Upper lobe of right lung (tissue), 1 donor: ENCODE measurements around the gene MDP1. TPM values are rescaled to one million over a fixed set of nuclear protein-coding genes. Genes with fewer than 3 reads are reported as not detected.

ENCODE experiments used
- ATAC-seq: fragments of 200-7000 bp; cut with Tn5 transposase; one replicate; pipeline ENCODE4 v1.9.1; 2020; ENCODE audit warnings: mild to moderate bottlenecking, moderate library complexity
- DNase-seq: peaks from one replicate; pipeline ENCODE4 v3.0.0-alpha.2; 2020
- H3K27ac ChIP-seq: fragments of 200-600 bp; one replicate; pipeline ENCODE4 v1.8.0; 2022
- H3K27me3 ChIP-seq: fragments of 200-600 bp; one replicate; pipeline ENCODE4 v1.8.0; 2022; ENCODE audit warnings: mild to moderate bottlenecking
- H3K36me3 ChIP-seq: fragments of 200-600 bp; one replicate; pipeline ENCODE4 v1.8.0; 2022
- H3K4me1 ChIP-seq: fragments of 200-600 bp; one replicate; pipeline ENCODE4 v1.8.0; 2022
- H3K4me3 ChIP-seq: fragments of 200-600 bp; one replicate; pipeline ENCODE4 v1.8.0; 2022; ENCODE audit warnings: mild to moderate bottlenecking
- H3K9me3 ChIP-seq: fragments of 200-600 bp; one replicate; pipeline ENCODE4 v1.8.0; 2022
- CTCF ChIP-seq: fragments of 200-600 bp; IDR thresholded peaks from one replicate; pipeline ENCODE4 v1.8.0; 2022; ENCODE audit warnings: antibody characterized with exemption
- intact Hi-C: fragments of 100-400 bp; cut with DNase I; formaldehyde crosslinking; loops from one replicate; pipeline ENCODE4 v1.11.0; 2022
- total RNA-seq: library from RNA; stranded (reverse); fragmentation: NEBNext Ultra II Directional; extraction: Animal tissue kit (Norgen Biotek cat#: 25700); gene quantifications from one replicate; pipeline ENCODE4 v1.2.1, GENCODE V29; 2021
- donor health status: DM: no; HTN: yes; CAD: no; lungs with severe emphysema.

The MDP1 gene
- total RNA-seq, 1 donor from 2014 or later = 17.8 TPM

DNA sequence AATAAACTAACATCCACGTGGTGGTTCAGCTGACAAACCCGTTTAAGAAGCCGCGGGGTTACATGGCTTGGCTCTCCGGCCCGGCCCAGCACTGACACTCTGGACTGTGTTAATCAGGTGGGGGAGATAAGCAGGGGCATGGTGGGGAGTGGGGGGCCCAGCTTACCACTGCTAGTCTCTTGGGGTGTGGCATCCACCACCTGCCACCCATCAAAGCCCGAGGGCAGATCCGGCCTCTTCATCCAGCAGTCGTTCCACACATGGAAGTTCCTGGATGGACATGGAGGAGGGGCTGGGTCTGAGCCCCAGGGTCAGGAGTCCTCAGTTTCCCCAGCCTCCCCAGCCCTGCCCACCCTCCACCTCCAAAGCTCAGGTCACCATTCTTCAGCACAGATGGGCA lies 42.3 kb upstream of the MDP1 start:
- H3K27ac ChIP-seq = no peak overlapping the region
- intact Hi-C loops = no loop called here

GRCh38 chr14:24256960-24257359 lies 41.1 kb upstream of the MDP1 start:
- intact Hi-C loops = no loop called here
- H3K4me1 ChIP-seq = peaks cover 5% of the 10 kb centered on the region
- no peak overlapping the region for H3K27ac ChIP-seq

More for the DNA sequence above, 42.3 kb upstream of the MDP1 start:
- H3K9me3 ChIP-seq = no peaks in the 10 kb centered on the region
- H3K4me1 ChIP-seq = peaks cover 5% of the 10 kb centered on the region
- H3K27me3 ChIP-seq = no peaks in the 10 kb centered on the region
- no peak overlapping the region for H3K4me3 ChIP-seq
- ATAC-seq (no peak), DNase-seq (no peak)
- TF ChIP-seq CTCF = no peak
- peaks cover 10% of the 10 kb centered on the region for H3K36me3 ChIP-seq

GRCh38 chr14:24255931-24256711 lies 40.3 kb upstream of the MDP1 start:
- H3K4me1 ChIP-seq = peaks cover 5% of the 10 kb centered on the region
- H3K9me3 ChIP-seq = no peaks in the 10 kb centered on the region
- no peak for ATAC-seq
- no peak for DNase-seq
- TF ChIP-seq CTCF = no peak
- no peaks in the 10 kb centered on the region for H3K27me3 ChIP-seq
- no peak overlapping the region for H3K4me3 ChIP-seq
- H3K27ac ChIP-seq = no peak overlapping the region
- intact Hi-C loops = no loop called here
- peaks cover 10% of the 10 kb centered on the region for H3K36me3 ChIP-seq

More at GRCh38 chr14:24256960-24257359, 41.1 kb upstream of the MDP1 start:
- Histone ChIP-seq H3K4me3 (no peak overlapping the region), H3K36me3 (peaks cover 10% of the 10 kb centered on the region), H3K27me3 (no peaks in the 10 kb centered on the region), H3K9me3 (no peaks in the 10 kb centered on the region)
- ATAC-seq = peak; percentile 22
- TF ChIP-seq CTCF = no peak
- DNase-seq = no peak

DNA sequence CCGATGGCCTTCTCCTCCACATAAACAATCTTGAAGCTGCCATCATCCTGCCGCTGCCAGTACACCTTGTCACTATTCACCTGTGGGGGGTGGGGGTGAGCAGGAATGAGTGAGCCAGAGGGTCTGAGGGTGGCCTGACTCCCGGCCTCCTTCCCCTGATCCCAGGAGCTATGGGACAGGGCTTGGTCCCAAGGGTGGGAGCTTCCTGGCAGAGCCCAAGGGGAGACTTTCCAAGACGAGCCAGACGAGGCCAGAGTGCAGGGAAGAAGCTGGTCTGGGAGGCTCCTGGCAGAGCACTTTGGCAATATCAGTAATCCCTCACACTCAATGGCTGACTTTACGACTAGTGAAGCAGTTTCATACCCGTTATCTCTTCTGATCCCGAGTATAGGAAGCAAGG lies 39.6 kb upstream of the MDP1 start:
- ATAC-seq (no peak), DNase-seq (no peak)
- Histone ChIP-seq H3K4me1 (peaks cover 5% of the 10 kb centered on the region), H3K4me3 (no peak overlapping the region), H3K27ac (no peak overlapping the region), H3K9me3 (no peaks in the 10 kb centered on the region), H3K27me3 (no peaks in the 10 kb centered on the region), H3K36me3 (peaks cover 10% of the 10 kb centered on the region)
- intact Hi-C loops = no loop called here
- no peak for TF ChIP-seq CTCF

GRCh38 chr14:24254630-24255392 lies 38.9 kb upstream of the MDP1 start:
- no peak for ATAC-seq
- no peak overlapping the region for H3K4me3 ChIP-seq
- no peaks in the 10 kb centered on the region for H3K9me3 ChIP-seq
- peaks cover 10% of the 10 kb centered on the region for H3K36me3 ChIP-seq
- DNase-seq = no peak
- H3K4me1 ChIP-seq = peaks cover 5% of the 10 kb centered on the region
- intact Hi-C loops = no loop called here
- TF ChIP-seq CTCF = no peak
- H3K27me3 ChIP-seq = no peaks in the 10 kb centered on the region
- H3K27ac ChIP-seq = no peak overlapping the region
